Heart right ventricle (tissue), 16 donors: ENCODE measurements around the gene BAD. TPM values are rescaled to one million over a fixed set of nuclear protein-coding genes. Genes with fewer than 3 reads are reported as not detected.

ENCODE experiments used
- ATAC-seq, 8 donors: fragments of 200-7000 bp; cut with Tn5 transposase; one replicate each; pipeline ENCODE4 v1.9.1; 2020; ENCODE audit warnings: mild to moderate bottlenecking in 8 of 8, moderate library complexity in 8 of 8, moderate number of reproducible peaks in 1 of 8
- DNase-seq, 2 donors: peaks; one replicate each; pipeline ENCODE4 v3.0.0-alpha.2; 2020
- H3K27ac ChIP-seq, 10 donors: fragments of 200-600 bp; sonication (generic) in 2 of 10; one replicate each; pipeline versions ENCODE4 v1.5.0 to v1.8.0; 2020 to 2022; ENCODE audit warnings: mild to moderate bottlenecking in 3 of 10
- H3K27me3 ChIP-seq, 7 donors: fragments of 200-600 bp; one replicate each; pipeline ENCODE4 v1.8.0; 2021 to 2022; ENCODE audit warnings: mild to moderate bottlenecking in 2 of 7
- H3K36me3 ChIP-seq, 9 donors: fragments of 200-600 bp; sonication (generic) in 1 of 9; one replicate each; pipeline versions ENCODE4 v1.5.0 to v1.8.0; 2020 to 2022; ENCODE audit warnings: mild to moderate bottlenecking in 2 of 9
- H3K4me1 ChIP-seq, 9 donors: fragments of 200-600 bp; sonication (generic) in 1 of 9; one replicate each; pipeline versions ENCODE4 v1.5.0 to v1.8.0; 2020 to 2022; ENCODE audit warnings: mild to moderate bottlenecking in 4 of 9
- H3K4me3 ChIP-seq, 10 donors: fragments of 200-600 bp; sonication (generic) in 2 of 10; one replicate each; pipeline versions ENCODE4 v1.5.0 to v1.8.0; 2020 to 2022; ENCODE audit warnings: mild to moderate bottlenecking in 7 of 10, moderate library complexity in 2 of 10
- H3K9me3 ChIP-seq, 11 donors: fragments of 200-600 bp in 10 of 11; sonication (generic) in 2 of 11; one replicate each; pipeline versions ENCODE4 v1.5.0 to v1.8.0; 2013 to 2022; ENCODE audit warnings: mild to moderate bottlenecking in 2 of 11, control low read depth in 1 of 11, moderate library complexity in 1 of 11
- CTCF ChIP-seq, 9 donors: fragments of 200-600 bp; sonication (generic) in 2 of 9; IDR thresholded peaks; one replicate each; pipeline versions ENCODE4 v1.5.0 to v1.8.0; 2021 to 2022; ENCODE audit warnings: antibody characterized with exemption in 9 of 9, mild to moderate bottlenecking in 5 of 9, moderate library complexity in 1 of 9
- WGBS, 2 donors: extraction: QIAGEN DNeasy Blood & Tissue Kit; methylation state at CpG; one replicate each; pipeline ENCODE4 v1.1.7; 2013; ENCODE audit warnings: inconsistent platforms in 1 of 2; 5-methylcytosine and 5-hydroxymethylcytosine counted together
- intact Hi-C, 10 donors: fragments of 100-400 bp; cut with DNase I; formaldehyde crosslinking; loops; one replicate each; pipeline versions ENCODE4 v1.11.1 to v1.14.2; 2022
- polyA plus RNA-seq, 2 donors: library from polyadenylated mRNA; stranded (reverse); fragments of 200-250 nt; gene quantifications; one replicate each; pipeline ENCODE4 v1.2.3, GENCODE V29; 2013
- total RNA-seq, 10 donors: library from RNA; stranded (reverse); fragmentation: NEBNext Ultra II Directional in 3 of 10; extraction: Animal tissue kit (Norgen Biotek cat#: 25700) in 3 of 10; gene quantifications; one replicate each; pipeline versions ENCODE4 v1.2.1 to v1.2.4, GENCODE V29; 2021 to 2023
- donor health status: Arrhythmogenic right ventricular cardiomyopathy.
- donor health status: ischemic (EF 13 %, LVEDD 7.1; RV severe dilation, severe dysfunction).
- donor health status: healthy with polysubstance abuse.
- donor health status: DM: no; HTN: yes; CAD: no.
- donor health status: DM: no; HTN: no; CAD: no.
- donor health status: ischemic (EF 25% LVEDD 6.9; RV normal size, moderate dysfunction).
- donor health status: ischemic (EF 25% LVEDD 5.7; RV mildly dilated, moderate dysfunction).
- donor health status: healthy.
- donor health status: DM: yes; HTN: yes; CAD: no.
- donor health status: Ischemic cardiomyopathy.
- donor health status: ischemic (EF 35%, LVEDD 5.7; RV mildly dilated, moderate dysfunction).
- donor health status: nonischemic (EF 11% LVEDD 7.7; RV severe dilation, severe dysfunction).
- donor health status: DM: yes; HTN: yes; CAD: no.
- donor health status: PGD.
- donor health status: ischemic (EF 29% LVEDD 5.4; RV normal size, mild dysfunction).
- donor health status: nonischemic (EF 23%, LVEDD 6.1; RV moderate dilation, normal function).

BAD gene
- total and polyA plus RNA-seq, 12 donors: 40.7 to 106 (median 58.9) TPM

- WGBS, 2 donors: 76 to 84% methylated on average over 27 of the region's 27 CpGs
- peak overlapping the region in 3 of 10 donors; percentile 73 to 84 (median 83) for H3K4me3 ChIP-seq
- no peaks in the 10 kb centered on the region for H3K27me3 ChIP-seq
- H3K27ac ChIP-seq: peak overlapping the region; percentile 58 to 100 (median 98)
- H3K36me3 ChIP-seq: peaks cover 0 to 50% (median 16%) of the 10 kb centered on the region in 9 donors
- intact Hi-C loops: loop anchor here in 3 of 10 donors (2.0 kb wide), 2 partner anchors 15 to 17 kb away; partner anchors contain the start of gene PLCB3 (in 1 of the 3)
- no peak for TF ChIP-seq CTCF (IDR thresholded peaks at IDR 0.05)
- ATAC-seq (no peak), DNase-seq (peak; percentile 31 to 51)
- peaks cover 18 to 43% (median 34%) of the 10 kb centered on the region in 9 donors for H3K4me1 ChIP-seq
- no peaks in the 10 kb centered on the region for H3K9me3 ChIP-seq
Measured at GRCh38 chr11:64267207-64267945, 17.1 kb downstream of the BAD start.

GRCh38 chr11:64266339-64266738, 18.1 kb downstream of the BAD start:
- 91 to 92% methylated on average over 15 of the region's 15 CpGs for WGBS, 2 donors
- H3K36me3 ChIP-seq: peaks cover 0 to 59% (median 23%) of the 10 kb centered on the region in 9 donors
- peaks cover 18 to 33% (median 24%) of the 10 kb centered on the region in 9 donors for H3K4me1 ChIP-seq
- peak in 1 of 2 donors; percentile 9 for DNase-seq
- H3K9me3 ChIP-seq: no peaks in the 10 kb centered on the region
- ATAC-seq: no peak
- H3K4me3 ChIP-seq: no peak overlapping the region
- intact Hi-C loops: loop anchor here in 3 of 10 donors (2.0 kb wide), 2 partner anchors 14 to 16 kb away; partner anchors contain the start of gene PLCB3 (in 1 of the 3)
- no peak for TF ChIP-seq CTCF (IDR thresholded peaks at IDR 0.05)
- H3K27me3 ChIP-seq: no peaks in the 10 kb centered on the region
- H3K27ac ChIP-seq: peak overlapping the region in 3 of 10 donors; percentile 95 to 99 (median 99)

GRCh38 chr11:64265176-64266160, 19.0 kb downstream of the BAD start:
- H3K4me1 ChIP-seq: peaks cover 18 to 33% (median 24%) of the 10 kb centered on the region in 9 donors
- WGBS, 2 donors: 94 to 96% methylated on average over 35 of the region's 35 CpGs
- no peak overlapping the region for H3K4me3 ChIP-seq
- H3K36me3 ChIP-seq: peaks cover 0 to 68% (median 23%) of the 10 kb centered on the region in 9 donors
- no peak overlapping the region for H3K27ac ChIP-seq
- ATAC-seq (no peak), DNase-seq (peak in 1 of 2 donors; percentile 15)
- TF ChIP-seq CTCF (IDR thresholded peaks at IDR 0.05): no peak
- no peaks in the 10 kb centered on the region for H3K9me3 ChIP-seq
- intact Hi-C loops: loop anchor here in 3 of 10 donors (2.0 kb wide), 2 partner anchors 13 to 15 kb away; partner anchors contain the start of gene PLCB3 (in 1 of the 3)
- H3K27me3 ChIP-seq: no peaks in the 10 kb centered on the region

- Histone ChIP-seq H3K4me3 (no peak overlapping the region), H3K36me3 (peaks cover 0 to 78% (median 23%) of the 10 kb centered on the region in 9 donors), H3K27ac (no peak overlapping the region), H3K9me3 (no peaks in the 10 kb centered on the region), H3K4me1 (peaks cover 18 to 32% (median 24%) of the 10 kb centered on the region in 9 donors), H3K27me3 (no peaks in the 10 kb centered on the region)
- ATAC-seq: no peak
- 90 to 92% methylated on average over 10 of the region's 10 CpGs for WGBS, 2 donors
- intact Hi-C loops: no loop called here
- TF ChIP-seq CTCF (IDR thresholded peaks at IDR 0.05): no peak
- no peak for DNase-seq
Measured at GRCh38 chr11:64264371-64264852, 20.1 kb downstream of the BAD start.
